ENCODE results near the gene DKK3.

Gene DKK3

DNA sequence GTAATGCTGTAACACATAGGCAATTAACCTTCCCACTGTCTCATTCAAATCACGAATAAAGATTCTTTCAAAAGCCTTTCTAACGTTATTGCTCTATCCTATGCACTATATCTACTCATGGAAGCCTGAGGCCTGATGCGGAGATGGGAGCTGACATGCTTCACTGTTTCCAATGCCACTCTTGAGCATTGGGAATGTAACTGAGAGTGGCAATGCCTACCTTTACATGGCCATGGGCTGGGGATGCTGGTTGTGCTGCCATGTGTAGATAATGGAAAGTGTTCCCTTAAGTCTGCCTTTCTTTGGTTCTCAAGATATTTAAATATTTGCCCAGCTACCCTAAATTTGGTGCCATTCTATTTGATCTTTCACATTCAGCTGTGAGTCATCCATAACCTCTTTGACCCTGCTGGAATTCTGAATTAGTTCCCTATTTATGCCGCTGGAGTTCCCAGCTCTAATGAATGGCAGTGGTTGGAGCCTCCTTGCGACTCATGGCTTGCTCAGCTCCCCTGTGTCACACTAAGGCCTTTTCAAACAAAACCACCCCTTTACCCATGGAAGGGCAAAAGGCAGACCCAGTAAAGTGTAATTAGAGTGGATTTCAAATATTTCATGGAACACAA is 21.4 kb upstream of the DKK3 start:
- DNase-seq, result no peak

DNA sequence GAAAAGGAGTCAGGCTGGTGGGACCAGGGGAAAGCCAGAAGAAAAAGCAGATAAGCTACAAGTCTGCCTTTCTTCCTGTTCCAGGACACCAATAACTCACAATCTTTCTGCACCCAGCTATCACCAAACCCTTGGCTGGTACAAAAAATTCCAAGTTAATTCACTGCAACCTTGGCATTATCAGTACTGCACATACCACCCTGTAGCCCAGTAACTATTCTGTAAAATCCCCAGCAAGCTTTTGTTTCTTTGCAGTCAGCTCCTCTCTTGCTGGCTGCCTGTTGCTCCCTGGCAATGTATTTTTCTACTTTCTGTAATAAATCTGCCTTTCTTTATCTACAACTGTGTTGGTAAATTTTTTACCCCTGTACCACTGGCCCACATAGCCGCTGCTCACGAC is 20.7 kb upstream of the DKK3 start:
- DNase-seq, result no peak

DNA sequence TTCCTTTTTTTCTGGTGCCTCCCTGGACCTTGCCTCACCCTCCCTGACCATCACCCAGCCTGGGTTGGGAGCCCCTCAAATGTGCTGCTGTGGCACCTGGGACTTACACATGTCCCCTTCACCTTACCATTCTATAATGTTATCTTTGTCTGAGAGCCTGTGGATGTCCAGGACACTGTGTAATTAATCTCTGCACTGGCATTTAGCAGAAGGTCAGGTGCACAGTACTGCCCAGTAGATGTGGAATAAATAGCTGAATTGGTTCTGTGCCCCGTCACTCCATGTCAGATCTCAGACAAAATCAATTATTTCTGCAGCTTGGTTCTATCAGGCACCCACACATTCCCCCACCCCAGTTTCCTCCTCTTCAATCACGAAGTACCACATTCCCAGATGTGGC is 19.9 kb upstream of the DKK3 start:
- no peak for DNase-seq

DNA sequence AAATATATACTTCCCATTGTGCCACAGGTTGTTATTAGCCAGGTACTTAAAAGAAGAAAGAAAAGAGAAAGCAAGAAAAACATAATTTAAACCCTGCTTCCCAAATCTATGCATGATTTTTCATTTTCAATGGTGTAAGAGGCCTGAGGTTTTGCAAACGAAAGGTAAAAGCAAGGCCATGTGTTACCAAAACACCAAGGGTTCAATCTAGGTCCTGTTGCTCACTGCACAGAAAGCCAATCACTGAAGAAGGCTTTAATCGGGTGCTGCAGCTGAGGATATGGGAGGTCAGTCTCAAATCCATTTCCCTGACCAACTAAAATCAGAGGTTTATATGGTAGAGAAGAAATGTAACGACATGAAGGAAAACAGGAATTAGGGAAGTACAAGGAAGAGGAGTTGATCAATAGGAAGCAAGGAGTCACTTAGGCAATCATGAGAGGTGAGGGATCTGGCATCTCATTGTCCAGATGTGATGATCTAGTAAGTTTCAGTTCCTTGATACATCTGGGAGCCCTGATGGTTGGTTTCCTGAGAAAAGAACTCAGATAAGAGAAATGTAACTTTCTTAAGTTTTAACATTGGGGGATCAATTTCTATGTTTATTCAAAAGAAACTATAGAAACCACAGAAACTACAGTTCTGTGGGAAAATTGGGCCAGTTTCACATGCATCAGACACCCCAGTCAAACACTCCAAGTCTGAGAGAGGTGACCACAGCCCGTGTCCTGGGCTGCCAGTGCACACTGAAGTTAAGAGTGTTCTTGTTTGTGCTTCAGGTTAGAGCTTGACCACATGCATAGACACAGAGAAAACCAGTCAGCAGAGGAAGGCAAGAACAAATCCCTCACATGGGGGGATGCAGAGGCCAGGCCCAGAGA is 18.1 kb upstream of the DKK3 start:
- DNase-seq, result no peak

DNA sequence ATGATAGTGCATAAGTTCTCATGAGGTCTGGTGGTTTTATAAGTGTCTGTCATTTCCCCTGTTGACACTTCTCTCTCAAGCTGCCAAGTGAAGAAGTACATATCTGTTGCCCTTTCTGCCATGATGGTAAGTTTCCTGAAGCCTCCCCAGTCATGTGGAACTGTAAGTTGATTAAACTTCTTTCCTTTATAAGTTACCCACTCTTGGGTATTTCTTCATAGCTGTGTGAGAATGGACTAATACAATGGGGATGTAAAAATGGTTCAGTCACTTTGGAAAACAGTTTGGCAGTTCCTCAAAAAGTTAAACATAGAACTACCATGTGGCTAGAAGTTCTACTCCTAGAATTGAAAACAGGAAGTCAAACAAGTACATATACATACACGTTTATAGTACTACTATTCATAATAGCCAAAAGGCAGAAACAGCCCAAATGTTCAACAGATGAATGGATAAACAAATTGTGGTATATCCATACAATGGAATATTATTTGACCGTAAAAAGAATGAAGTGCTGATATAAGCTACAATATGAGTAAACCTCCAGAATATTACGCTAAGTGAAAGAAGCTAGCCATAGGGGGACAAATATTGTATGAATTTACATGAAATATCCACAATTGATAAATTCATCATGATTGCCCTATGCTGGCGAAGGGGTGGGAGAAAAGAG is 16.0 kb upstream of the DKK3 start:
- no peak for DNase-seq

DNA sequence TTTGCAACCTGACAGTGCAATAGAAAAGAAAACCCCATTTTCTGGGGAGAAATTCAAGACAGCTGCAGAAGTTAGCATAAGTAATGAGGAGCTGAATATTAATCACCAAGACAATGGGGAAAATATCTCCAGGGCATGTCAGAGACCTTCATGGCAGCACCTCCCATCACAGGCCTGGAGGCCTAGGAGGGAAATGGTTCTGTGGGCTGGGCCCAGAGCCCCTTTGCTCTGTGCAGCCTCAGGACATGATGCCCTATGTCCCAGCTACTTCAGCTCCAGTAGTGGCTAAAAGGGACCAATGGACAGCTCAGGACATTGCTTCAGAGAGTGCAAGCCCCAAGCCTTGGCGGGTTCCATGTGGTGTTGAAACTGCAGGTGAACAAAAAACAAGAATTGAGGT is 14.6 kb upstream of the DKK3 start:
- DNase-seq, result no peak

DNA sequence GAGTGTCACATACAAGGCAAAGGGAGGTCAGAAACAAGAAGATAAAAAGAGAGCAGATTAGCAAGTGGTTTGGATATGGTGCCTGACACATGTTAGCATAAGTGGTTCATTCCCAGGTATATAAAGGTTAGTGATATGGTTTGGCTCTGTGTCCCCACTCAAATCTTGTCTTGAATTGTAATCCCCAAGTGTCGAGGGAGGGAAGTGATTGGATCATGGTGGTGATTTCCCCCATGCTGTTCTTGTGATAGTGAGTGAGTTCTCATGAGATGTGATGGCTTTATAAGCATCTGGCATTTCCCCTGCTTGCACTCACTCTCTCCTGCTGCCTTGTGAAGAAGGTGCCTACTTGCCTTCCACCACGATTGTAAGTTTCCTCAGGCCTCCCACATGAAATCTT is 12.1 kb upstream of the DKK3 start:
- no peak for DNase-seq

DNA sequence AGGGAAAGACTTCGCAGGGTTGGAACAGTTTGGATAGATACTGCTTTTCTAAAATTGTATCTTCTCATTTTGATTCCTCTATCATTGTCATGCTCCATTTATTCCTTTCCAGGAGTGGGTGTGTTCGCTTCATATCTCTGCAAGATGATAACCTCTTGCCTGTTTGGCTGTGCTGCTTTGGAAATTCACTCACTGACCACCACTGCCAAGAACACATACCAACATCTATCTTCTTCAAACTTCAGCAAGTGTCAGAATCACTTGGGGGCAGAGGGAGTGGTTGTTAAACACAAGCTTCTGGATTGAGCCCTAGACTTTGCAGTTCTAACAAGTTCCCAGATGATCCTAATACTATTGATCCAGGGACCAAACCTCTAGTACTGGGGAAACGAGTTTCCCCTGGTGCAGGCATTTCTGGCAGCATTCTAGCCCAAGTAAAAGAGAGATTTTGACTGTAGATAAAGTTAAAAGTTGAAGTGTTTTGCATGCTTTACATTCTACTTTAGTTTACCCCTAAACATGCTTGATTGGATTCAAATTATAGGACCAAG is 11.5 kb upstream of the DKK3 start:
- DNase-seq, result no peak

DNA sequence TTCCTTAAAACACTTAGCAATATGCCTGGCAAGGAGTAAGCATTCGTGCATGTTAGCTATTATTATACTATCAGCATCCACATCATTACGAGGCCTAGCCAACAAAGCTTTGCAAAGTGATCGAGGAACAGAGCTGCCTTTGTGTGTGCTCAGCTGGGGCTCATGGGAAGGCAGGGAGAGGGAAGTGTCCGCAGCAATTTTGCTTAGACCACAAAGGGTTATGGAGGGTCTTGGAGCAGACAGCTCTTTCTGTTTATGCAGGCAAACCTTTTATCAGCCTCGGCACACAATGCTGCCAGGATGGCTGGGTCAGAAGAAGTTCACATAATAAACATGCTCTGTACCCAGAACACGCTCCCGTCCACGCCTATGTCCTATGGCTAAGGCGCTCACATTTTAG is 10.9 kb upstream of the DKK3 start:
- no peak for DNase-seq

DNA sequence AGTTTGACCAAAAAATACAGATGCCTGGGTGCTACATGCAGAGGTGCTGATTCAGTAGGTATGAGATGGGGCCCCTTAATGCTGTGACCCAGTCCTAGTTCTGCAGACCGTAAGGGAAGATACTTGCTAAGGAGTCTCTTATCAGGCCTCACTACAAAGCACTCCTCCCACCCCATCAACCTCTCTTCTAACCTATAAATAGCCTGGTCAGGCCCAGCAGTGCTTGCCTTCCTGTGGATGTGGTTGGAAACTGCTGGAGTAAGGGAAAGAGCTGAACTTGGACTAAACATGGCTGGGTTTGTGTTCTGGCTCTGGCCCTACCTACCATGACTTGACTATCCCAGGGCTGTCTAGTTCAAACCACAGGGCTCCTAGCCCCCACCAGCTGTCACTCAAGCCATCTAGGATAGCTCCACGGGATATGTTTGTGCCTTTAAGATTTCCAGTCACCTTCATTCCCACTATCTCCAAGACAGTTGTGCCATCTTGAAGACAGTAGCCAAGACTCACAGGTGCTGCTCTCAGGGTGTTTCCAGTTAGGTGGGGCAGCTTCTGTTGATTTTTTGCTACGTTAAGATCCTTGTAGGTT is 9.5 kb upstream of the DKK3 start:
- DNase-seq, result no peak

DNA sequence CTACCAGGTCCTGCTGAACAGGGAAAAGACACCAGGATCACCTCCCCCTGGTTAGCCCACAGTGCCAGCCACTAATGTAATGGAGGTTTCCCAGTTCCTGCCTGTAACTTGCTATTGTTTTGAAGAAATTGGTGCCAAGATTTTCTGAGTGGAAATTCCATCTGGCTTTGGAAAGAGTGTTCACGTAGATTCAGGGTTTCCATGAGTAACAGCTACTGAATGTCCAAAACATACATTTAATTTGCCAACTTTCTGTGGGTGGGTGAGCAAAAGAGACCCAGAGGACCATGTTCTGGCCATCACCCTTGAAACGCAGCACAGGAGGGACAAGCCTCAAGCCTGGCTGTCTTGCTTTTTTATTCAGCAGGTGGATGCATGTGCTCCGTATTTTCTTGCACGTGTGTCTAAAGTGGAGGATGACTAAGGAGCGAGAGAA is 8.8 kb upstream of the DKK3 start:
- DNase-seq, result no peak

DNA sequence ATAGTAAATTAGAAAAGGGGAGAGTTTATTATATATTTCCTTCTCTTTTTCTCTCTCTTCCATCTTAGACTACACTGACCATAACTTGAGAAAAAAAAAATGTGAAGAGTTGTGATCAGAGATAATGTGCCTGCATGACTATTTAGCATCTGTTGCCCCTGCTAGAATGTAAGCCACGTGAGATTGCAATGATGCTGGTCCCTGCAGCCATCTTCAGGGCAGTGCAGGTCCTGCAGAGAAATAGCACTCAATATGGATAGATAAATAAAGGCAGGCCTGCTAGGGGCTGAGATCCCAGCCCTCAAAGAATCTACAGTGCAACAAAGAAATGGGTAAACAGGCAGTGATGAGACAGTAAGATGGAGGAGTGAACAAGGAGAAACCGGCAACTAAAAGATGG is 7.8 kb upstream of the DKK3 start:
- DNase-seq, result no peak

DNA sequence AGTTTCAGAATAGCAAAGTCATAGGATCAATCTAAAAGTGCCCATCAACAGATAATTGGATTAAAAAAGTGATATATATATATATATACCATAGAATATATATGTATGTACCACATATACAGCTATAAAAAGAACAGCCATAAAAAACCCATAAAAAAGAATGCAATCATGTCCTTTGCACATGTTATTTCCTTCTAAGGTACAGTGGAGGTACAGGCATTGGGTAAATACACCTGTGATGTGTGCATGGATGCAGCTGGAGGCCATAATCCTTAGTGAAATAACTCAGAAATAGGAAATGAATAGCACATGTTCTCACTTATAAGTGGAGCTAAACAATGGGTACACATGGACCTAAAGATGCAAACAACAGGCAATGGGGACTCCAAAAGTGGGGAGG is 7.1 kb upstream of the DKK3 start:
- DNase-seq, result no peak

DNA sequence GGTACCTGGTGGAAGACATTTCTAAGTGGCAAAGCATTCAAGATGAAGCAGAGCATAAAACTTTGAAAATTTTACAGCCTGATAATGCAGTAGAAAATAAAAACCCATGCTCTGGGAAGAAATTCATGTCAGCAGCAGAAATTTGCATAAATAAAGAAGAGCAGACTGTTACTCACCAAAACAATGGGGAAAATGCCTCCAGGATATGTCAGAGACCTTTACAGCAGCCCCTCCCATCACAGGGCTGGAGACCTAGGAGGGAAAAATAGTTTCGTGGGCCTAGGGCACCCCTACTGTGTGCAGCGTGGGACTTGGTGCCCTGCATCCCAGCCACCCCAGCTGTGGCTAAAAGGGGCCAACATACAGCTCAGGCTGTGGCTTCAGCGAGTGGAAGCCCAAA is 5.4 kb upstream of the DKK3 start:
- no peak for DNase-seq

DNA sequence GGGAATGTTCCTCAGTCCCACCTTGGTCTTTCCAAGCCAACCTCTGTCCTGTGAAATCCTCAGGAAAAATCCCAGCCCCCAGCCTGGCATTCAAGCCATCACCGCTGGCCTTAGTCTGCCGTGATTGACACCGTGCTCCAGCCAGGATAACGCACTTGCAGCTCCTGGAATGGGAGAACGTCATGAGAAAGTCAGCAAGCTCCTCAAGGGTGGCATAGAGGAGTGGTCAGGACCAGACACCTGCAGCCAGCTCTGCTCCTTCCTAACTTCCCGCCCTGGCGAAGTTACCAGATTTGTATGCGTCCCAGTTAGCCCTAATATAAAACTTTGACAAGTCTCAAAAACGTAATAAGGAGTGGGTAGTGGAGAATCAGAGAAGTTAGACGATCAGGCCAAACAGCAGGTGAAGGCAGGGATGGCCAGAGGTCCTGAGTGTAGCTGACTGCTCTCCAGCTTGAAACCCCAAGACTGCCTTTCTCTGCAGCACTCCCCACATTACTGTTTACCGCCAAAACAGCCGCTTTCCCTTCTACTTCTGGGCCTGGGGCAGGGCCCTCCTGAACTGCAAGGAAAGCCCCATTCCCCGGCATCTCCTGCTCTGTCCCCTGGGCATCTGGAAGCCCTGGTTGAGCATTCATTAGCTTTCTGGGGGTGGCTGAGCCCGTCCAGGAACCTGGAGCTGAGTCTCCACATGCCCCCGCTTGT is 1.3 kb upstream of the DKK3 start:
- no peak for DNase-seq

DNA sequence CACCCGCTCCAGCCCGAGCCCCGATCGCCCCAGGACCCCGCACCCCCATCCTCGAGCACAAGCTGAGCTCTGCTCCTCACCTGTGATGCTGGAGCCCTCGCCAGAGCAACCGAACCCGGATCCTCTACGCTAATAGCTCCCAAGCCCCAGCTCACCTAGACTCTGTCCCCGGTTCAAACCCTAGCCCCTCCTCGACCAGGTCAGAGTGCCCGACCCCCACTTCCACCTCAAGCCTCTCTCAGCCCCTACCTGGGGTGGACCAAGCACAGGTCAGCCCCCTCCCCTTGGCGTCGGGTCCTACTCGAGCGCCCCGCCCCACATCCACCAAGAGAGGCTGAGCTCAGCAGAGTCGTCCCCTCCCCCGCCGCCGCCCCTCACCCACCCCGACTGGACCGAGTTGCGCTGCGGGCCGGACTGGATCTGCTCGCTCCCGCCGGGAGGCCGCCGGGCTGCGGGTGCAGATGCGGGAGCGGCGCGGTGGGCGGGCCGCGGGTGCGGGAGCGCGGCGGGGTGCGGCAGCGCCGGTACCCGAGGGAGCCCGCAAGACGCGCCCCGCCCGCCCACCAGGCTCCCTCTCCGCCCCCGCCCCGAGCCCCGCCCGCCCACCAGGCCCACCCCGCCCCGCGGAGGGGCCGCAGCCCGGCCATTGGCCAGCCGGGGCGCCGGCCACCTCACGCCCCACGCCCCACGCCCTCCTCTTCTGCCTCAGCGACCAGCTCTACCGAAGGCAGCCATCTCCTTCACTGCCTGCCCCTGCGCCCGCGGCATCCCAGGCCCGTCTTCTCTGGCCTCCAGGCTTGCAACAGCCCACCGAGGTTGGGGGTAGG is 577 bp upstream of the DKK3 start:
- no peak for DNase-seq

DNA sequence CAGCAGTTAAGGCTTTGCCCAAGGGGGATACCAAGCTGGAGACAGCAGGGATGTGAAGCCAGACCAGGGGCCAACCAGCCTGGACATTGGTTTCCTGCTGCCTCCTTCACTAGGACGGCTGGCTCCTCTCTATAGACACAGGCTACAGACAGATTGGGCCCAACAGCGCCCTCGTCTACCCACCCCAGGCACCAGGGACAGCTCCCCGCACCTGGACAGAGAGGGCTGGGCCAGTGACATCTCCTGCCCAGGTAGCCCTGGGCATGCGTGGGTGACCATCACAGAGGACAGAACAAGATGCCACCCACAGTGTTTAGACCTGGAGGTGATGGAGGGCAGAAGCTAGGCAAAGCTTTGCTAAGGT is 1.2 kb downstream of the DKK3 start:
- no peak for DNase-seq

DNA sequence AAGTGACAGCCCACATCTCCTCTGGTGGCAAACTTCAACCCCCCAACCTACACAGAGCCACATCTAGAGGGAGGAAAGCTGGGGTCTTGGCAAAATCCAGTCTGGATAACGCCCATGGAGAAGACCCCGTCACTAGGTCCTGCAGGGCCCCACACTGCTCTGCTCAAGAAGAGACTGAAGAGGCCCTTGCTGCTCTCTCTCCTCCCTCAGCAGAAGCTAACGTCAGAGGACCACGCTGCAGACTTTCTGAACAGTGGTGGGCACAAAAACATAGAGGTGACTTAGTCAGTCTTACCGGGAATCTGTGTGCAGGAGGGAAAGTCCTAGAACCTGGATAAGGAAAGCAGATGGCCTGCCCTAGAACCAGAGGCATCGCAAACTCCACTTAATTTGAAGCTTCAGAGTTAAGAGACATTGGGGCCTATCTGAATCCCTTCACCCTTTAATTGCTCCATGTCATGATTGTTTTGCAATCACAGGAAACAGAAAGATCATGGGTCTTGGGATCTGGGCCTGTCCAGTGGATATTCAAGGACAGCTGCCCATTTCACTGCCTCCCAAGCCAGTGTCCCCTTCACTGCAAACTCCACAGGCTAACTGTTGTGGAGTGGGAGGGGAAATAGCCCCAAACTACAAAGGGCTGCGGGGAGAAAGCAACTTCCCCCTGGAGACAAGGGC is 1.7 kb downstream of the DKK3 start:
- no peak for DNase-seq

DNA sequence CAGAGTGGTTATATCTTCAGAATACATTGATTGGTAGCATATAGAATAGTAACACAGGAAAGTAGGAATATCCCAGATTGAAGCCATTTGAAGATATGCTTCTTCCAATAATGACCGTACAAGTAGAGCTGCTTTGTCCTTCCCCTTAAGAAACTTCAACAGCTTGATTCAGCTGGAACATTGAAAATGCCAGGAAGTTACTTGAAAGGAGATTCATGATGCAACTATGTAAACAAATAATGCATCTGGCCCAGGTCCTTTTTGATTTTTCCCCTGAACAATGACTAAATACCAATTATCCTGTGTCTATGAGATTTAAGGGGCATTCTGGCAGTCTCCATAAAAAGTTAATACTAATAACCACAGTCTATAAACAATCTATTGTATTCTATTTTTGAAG is 3.0 kb downstream of the DKK3 start:
- no peak for DNase-seq

DNA sequence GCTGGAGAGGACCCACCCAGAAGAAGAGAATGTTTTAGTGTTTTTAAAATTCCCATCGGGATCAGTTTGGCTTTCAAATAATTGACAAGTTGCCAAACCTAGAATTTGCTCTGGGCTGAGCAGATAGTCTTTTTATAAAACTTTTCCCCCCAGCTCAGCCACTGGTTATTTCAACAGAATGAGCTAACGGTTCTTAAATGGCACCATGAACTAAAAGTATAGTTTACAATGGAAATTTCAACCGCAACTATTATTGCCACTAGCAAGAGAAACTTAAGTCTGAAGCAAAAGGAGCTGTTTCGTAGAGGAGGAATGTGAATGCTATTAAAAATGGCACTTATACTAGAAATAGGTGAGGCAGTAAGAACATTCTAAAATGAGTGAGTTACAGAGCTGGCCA is 3.4 kb downstream of the DKK3 start:
- no peak for DNase-seq

DNA sequence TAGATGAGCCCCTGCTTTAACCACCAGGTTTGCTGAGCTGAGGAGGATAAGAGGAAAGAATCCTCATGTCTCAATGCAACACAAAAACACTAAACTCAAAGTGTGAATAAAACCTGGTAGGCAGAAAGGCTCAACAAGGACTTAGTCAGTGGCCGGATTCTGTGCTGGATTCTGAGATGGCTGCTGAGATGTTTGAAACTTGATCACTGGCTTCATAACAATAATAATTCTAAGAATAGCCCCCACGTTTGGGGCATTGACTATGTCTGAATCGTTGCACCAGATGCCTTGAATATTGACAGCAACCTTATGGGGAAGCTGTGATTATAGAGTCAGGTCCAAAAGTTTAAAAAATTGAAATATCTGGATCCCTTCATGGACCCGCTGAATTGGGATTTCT is 4.6 kb downstream of the DKK3 start:
- no peak for DNase-seq
